ENCODE results near the gene COLEC12.

COLEC12 gene

GRCh38 chr18:456361-457139 lies 44.0 kb downstream of the COLEC12 start:
- TF ChIP-seq CTCF (IDR thresholded peaks at IDR 0.05; ENCODE audit: low read depth, low read length) = no peak
- DNase-seq (ENCODE audit: extremely low read depth, low read depth) = peak; percentile 28

GRCh38 chr18:453400-453799 lies 47.1 kb downstream of the COLEC12 start:
- no peak for TF ChIP-seq CTCF (IDR thresholded peaks at IDR 0.05; ENCODE audit: low read depth, low read length)
- DNase-seq (ENCODE audit: extremely low read depth, low read depth) = no peak

- TF ChIP-seq CTCF (IDR thresholded peaks at IDR 0.05; ENCODE audit: low read depth, low read length) = no peak
These were observed 47.7 kb downstream of the COLEC12 start for GRCh38 chr18:452816-453215.

GRCh38 chr18:449374-449773 lies 51.1 kb downstream of the COLEC12 start:
- TF ChIP-seq CTCF (IDR thresholded peaks at IDR 0.05; ENCODE audit: low read depth, low read length) = no peak
- DNase-seq (ENCODE audit: extremely low read depth, low read depth) = no peak

More at GRCh38 chr18:452816-453215, 47.7 kb downstream of the COLEC12 start:
- DNase-seq (ENCODE audit: extremely low read depth, low read depth) = no peak

GRCh38 chr18:448116-448790 lies 52.2 kb downstream of the COLEC12 start:
- DNase-seq (ENCODE audit: extremely low read depth, low read depth) = no peak
- no peak for TF ChIP-seq CTCF (IDR thresholded peaks at IDR 0.05; ENCODE audit: low read depth, low read length)

GRCh38 chr18:446941-447560 lies 53.5 kb downstream of the COLEC12 start:
- TF ChIP-seq CTCF (IDR thresholded peaks at IDR 0.05; ENCODE audit: low read depth, low read length) = no peak
- no peak for DNase-seq (ENCODE audit: extremely low read depth, low read depth)

- TF ChIP-seq CTCF (IDR thresholded peaks at IDR 0.05; ENCODE audit: low read depth, low read length) = no peak
- DNase-seq (ENCODE audit: extremely low read depth, low read depth) = no peak
These were observed 55.4 kb downstream of the COLEC12 start for GRCh38 chr18:445055-445454.
